Stimulated activated naive CD8-positive, alpha-beta T cell treated with anti-CD3 and anti-CD28 coated beads, Interleukin-15, Interleukin-2, amounts not matched to agents 100 U/mL and 50 U/mL, for 24 hours (primary cell): ENCODE data around the gene GRAMD4.

Experiments used
- ATAC-seq: fragments of 150-1000 bp; cut with Tn5 transposase; one replicate; pipeline ENCODE4 v1.10.0; 2021
- DNase-seq: peaks from one replicate; pipeline ENCODE4 v3.0.0; 2021

Gene GRAMD4

GRCh38 chr22:46583571-46583970 lies 36.6 kb upstream of the GRAMD4 start:
- no peak for DNase-seq
- ATAC-seq: no peak

GRCh38 chr22:46584081-46584921 lies 35.9 kb upstream of the GRAMD4 start:
- no peak for ATAC-seq
- no peak for DNase-seq

- no peak for ATAC-seq
- DNase-seq: no peak
Observed at GRCh38 chr22:46585340-46586122, 34.7 kb upstream of the GRAMD4 start.

GRCh38 chr22:46586123-46586519 lies 34.1 kb upstream of the GRAMD4 start:
- ATAC-seq (no peak), DNase-seq (no peak)

- DNase-seq (no peak), ATAC-seq (no peak)
Observed at GRCh38 chr22:46586531-46587011, 33.6 kb upstream of the GRAMD4 start.

DNA sequence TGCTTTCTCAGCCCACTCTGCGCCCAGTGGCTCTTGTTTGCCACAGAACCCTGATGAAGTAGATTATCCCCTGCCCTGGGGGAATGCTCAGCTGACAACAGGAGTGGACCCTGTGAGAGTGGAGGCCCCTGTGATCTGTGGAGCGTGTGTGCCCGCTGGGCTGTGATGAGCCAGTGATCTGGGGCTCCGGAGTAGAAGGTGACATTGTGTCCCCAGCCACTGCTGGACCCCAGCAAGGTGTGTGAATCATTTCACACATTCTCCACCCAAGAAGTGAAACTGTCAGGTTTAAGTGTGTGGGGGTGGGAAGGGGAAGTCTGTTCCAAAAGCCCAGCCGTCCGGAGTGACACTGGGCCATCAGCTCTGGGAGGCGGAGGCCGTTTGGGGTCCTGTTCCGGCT lies 33.1 kb upstream of the GRAMD4 start:
- DNase-seq (no peak), ATAC-seq (peak; percentile 44)

GRCh38 chr22:46587492-46588278 lies 32.5 kb upstream of the GRAMD4 start:
- peak; percentile 20 for ATAC-seq
- peak; percentile 50 for DNase-seq

GRCh38 chr22:46588279-46589140 lies 31.7 kb upstream of the GRAMD4 start:
- DNase-seq: no peak
- no peak for ATAC-seq

- DNase-seq: no peak
Observed at GRCh38 chr22:46589141-46589748, 30.9 kb upstream of the GRAMD4 start.

GRCh38 chr22:46589871-46590271 lies 30.3 kb upstream of the GRAMD4 start:
- no peak for DNase-seq
- no peak for ATAC-seq

More at GRCh38 chr22:46589141-46589748, 30.9 kb upstream of the GRAMD4 start:
- no peak for ATAC-seq

DNA sequence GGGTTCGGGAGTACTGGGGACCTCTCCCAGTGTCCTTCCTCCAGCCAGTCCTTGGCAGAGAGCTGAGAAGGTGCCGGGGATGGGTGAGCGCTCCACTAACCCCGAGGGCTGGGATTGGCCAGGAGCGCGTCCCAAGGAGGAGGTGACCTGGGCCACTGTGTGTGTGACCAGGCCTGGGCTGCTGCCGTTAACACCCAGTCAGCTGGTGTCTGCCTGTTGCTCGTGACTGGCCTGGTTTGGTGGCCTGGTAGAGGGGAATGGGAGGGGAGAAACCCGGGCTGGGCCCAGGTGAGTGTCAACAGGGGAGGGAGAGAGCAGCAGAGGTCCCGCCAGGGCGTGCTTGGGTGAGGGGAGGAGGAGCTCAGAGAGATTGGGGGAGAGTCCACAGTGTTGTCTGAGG lies 29.9 kb upstream of the GRAMD4 start:
- no peak for DNase-seq
- no peak for ATAC-seq

DNA sequence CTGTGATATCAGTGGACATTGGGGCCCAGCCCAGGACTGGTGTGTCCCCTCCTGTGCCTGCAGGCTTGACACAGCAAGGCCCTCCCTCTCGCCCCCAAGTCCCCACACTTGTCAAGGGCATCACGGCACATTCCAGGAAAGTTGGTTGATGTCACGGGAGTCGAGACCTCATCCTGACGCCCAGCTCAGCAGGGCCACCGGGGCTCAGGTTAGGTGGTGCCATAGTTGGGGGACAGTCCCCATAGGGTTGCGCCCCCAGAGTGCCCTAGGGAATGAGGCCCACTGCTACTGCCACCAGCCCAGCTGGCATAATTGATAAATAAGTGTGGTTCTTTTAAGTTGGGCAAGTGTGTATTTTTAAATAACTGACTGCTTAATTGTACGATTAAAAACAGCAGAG lies 28.3 kb upstream of the GRAMD4 start:
- DNase-seq: no peak
- no peak for ATAC-seq

DNA sequence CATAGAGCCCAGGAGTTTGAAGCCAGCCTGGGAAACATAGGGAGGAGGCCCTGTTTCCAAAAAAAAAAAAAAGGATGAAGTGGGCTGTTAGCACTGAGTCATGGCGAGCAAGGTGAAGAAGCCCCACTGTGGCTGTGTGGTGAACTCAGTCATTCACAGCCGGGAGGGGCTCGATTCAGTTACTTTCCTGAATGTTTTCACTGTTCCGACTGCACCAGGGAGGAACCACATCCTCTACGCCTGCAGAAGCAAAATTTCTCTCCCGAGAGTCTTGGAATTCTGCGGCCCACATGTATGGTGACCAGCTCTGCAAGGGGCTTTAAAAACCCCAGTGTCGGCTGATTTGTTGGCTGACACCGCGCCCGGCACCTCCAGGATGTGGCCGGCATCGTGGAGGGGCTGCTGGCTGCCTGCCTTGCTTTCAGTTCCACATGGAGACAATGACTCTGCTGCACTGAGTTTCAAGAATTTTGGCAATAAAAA lies 27.8 kb upstream of the GRAMD4 start:
- DNase-seq (peak; percentile 76), ATAC-seq (peak; percentile 78)

- peak; percentile 53 for DNase-seq
- peak; percentile 44 for ATAC-seq
Observed at GRCh38 chr22:46593211-46593681, 26.9 kb upstream of the GRAMD4 start.

DNA sequence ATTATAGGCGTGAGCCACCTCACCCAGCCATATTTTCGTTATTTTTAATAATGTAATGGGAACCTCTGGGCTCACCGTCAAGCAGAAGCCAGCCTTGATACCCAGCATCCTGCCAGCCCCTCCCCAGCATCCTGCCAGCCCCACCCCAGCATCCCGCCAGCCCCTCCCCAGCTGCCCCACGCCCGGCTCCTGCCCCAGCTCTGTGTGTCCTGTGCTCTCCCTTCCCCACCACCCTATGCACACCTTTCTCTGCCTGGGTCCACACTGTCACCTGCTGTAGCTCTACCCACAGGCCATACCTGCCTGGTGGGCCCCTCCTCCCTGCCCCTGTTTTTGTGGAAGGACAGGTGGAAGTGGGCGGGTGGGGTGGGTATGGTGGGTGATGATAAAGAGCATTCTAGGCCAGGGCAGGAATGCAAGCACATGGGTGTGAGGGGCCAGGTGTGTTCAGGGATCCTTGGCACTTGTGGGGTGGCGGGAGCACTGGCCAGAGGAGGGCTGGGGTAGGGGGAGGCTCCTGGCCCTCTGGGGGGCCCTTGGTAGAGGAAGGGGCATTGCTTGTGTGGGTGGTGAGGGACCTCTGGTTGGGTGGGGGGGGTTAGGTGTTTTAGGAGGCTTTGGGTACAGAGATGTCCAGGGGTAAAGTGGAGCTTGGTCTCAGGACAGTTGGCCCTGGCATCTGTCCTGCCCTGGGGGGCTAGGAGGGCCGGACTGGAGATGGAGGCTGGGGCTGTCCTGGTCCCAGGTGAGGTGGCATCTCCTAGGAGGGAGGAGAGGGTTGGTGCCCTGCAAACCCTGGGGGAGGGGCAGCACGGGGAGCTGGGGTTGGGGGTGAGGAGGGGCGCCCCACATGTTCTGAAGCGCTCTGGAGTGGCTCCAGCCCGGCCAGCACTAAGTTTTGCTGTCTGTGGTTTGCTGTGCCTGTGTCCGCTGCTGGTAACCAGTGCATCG lies 25.9 kb upstream of the GRAMD4 start:
- ATAC-seq: no peak

DNA sequence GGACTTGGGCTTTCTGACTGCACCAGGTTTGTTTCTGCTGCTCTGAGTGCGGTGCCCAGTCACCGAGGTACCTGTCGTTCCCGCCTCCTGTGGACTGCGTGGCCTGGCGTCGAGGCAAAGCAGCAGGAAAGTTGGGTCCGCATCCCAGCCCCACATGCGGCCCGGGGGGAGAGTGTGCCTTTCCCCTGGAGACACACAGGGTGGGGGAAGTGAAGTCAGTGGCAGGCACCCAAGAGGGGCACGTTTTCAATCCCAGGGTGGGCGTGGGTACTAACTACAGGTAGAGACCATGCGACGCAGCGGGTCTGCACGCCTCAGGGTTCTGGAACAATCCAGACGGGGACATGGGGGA lies 25.3 kb upstream of the GRAMD4 start:
- ATAC-seq: no peak
- no peak for DNase-seq

More for the DNA sequence above, 25.9 kb upstream of the GRAMD4 start:
- DNase-seq: no peak

- no peak for DNase-seq
- ATAC-seq: no peak
Observed at GRCh38 chr22:46595545-46595944, 24.6 kb upstream of the GRAMD4 start.

DNA sequence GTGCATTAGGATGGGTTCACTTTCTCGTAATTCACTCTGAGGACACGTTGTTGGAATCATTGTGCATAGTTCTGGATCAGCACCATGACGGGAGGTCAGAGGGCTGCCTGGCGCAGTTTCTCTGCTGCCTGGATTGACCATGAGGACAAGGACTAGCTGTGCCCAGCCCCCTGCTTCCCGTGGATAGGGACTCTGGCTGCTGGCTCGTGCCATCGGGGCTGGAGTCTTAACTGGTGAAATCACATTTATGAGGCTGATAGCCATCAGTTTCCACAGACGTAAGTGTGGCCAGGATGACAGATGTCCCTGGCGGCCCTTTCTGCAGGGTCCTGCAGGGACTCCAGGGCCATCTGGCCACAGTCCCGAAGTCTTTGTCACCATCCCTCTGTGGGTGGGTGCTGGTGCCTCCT lies 24.1 kb upstream of the GRAMD4 start:
- ATAC-seq: no peak
- DNase-seq: no peak

- ATAC-seq: no peak
- DNase-seq: no peak
Observed at GRCh38 chr22:46596819-46597218, 23.4 kb upstream of the GRAMD4 start.

DNA sequence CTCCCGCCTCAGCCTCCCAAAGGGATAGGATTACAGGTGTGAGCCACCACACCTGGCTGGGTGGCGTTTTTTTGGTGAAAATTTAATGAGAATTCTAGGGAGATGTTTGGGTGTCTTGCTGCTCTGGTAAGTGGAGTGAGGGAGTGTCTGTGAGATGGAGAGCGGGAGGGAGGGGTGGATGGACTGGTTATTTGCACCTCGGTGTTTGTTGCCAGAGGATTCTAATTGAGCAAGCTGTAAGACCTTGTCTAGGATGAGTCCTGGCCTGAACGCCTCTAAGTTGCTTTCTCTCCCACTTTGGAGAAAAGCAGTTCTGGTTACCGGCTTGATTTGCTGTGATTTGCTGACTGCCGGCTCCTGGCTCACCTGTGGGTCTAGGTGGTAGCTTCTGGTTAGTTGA lies 22.0 kb upstream of the GRAMD4 start:
- no peak for DNase-seq
- ATAC-seq: no peak
